SK-N-SH (cell line): ENCODE results near the gene NFX1. TPM values are rescaled to one million over a fixed set of nuclear protein-coding genes. Genes with fewer than 3 reads are reported as not detected.

Experiments
- CTCF ChIA-PET: fragments of 300-600, 350-600 bp; formaldehyde crosslinking; extraction: SDS; loops from one replicate; lab custom pipeline; 2021; lab: Yijun Ruan, JAX
- POLR2A ChIA-PET: fragments of 350-600 bp; sonication (Branson Sonifier 250); formaldehyde crosslinking; extraction: SDS; loops from one replicate; lab custom pipeline; 2020; ENCODE audit warnings: antibody characterized with exemption, inconsistent platforms; lab: Yijun Ruan, JAX
- DNase-seq: peaks from one replicate; pipeline ENCODE4 v3.0.0; 2012
- H2AFZ ChIP-seq: fragments of 200-600 bp; sonication (generic); 2 replicates; pipeline ENCODE4 v1.8.1; 2016; ENCODE audit warnings: antibody characterized with exemption, mild to moderate bottlenecking, low read depth
- H3F3A ChIP-seq: fragments of 200-600 bp; sonication (generic); replicated peaks from 2 replicates; pipeline ENCODE3; 2016; ENCODE audit warnings: antibody characterized with exemption, mild to moderate bottlenecking; ENCODE audit not compliant: insufficient read depth
- H3K27ac ChIP-seq, 2 experiments: fragments of 200-500 bp in 1 of 2; fragments of 200-600 bp in 1 of 2; sonication (Bioruptor generic) in 1 of 2; sonication (generic), shearing (Covaris generic) in 1 of 2; 2 replicates each; pipeline versions ENCODE4 v1.5.1 to v1.6.1; 2014 to 2016; ENCODE audit warnings: low read depth in 2 of 2, inconsistent platforms in 1 of 2, low read length in 1 of 2, mild to moderate bottlenecking in 1 of 2, mixed read lengths in 1 of 2
- H3K27me3 ChIP-seq: fragments of 200-600 bp; sonication (generic), shearing (Covaris generic); 2 replicates; pipeline ENCODE4 v1.6.1; 2016; ENCODE audit warnings: mixed run types; ENCODE audit not compliant: insufficient read depth
- H3K36me3 ChIP-seq, 2 experiments: fragments of 200-500 bp in 1 of 2; fragments of 200-600 bp in 1 of 2; sonication (Bioruptor generic) in 1 of 2; sonication (generic) in 1 of 2; replicated peaks in 1 of 2; 2 replicates each; pipeline versions ENCODE3 to v1.5.1; 2014 to 2016; ENCODE audit warnings: low read length in 1 of 2, mild to moderate bottlenecking in 1 of 2; ENCODE audit not compliant: insufficient read depth in 2 of 2, control insufficient read depth in 1 of 2
- H3K4me1 ChIP-seq, 2 experiments: fragments of 200-500 bp in 1 of 2; fragments of 200-600 bp in 1 of 2; sonication (Bioruptor generic) in 1 of 2; sonication (generic), shearing (Covaris generic) in 1 of 2; 2 replicates each; pipeline versions ENCODE4 v1.5.1 to v1.6.1; 2014 to 2016; ENCODE audit warnings: low read depth in 1 of 2, low read length in 1 of 2, mixed run types in 1 of 2; ENCODE audit not compliant: insufficient read depth in 2 of 2, control insufficient read depth in 1 of 2
- H3K4me2 ChIP-seq: fragments of 200-600 bp; sonication (generic), shearing (Covaris generic); 2 replicates; pipeline ENCODE4 v1.6.1; 2017; ENCODE audit warnings: mixed run types
- H3K4me3 ChIP-seq, 2 experiments: fragments of 200-500 bp in 1 of 2; fragments of 200-600 bp in 1 of 2; sonication (Bioruptor generic) in 1 of 2; sonication (generic), shearing (Covaris generic) in 1 of 2; 2 replicates each; pipeline versions ENCODE4 v1.5.1 to v1.8.1; 2014 to 2016; ENCODE audit warnings: low read depth in 2 of 2, inconsistent platforms in 1 of 2, low read length in 1 of 2, mild to moderate bottlenecking in 1 of 2, mixed read lengths in 1 of 2, moderate library complexity in 1 of 2
- H3K79me2 ChIP-seq: fragments of 200-600 bp; sonication (generic); 2 replicates; pipeline ENCODE4 v1.8.1; 2017; ENCODE audit warnings: mild to moderate bottlenecking; ENCODE audit not compliant: insufficient read depth
- H3K9ac ChIP-seq: fragments of 200-600 bp; sonication (generic); 2 replicates; pipeline ENCODE4 v1.6.1; 2017; ENCODE audit warnings: mixed run types
- H3K9me2 ChIP-seq: fragments of 200-600 bp; sonication (generic); 2 replicates; pipeline ENCODE4 v1.6.1; 2017; ENCODE audit warnings: mixed run types
- H3K9me3 ChIP-seq: fragments of 200-600 bp; sonication (generic); 2 replicates; pipeline ENCODE4 v1.6.1; 2017; ENCODE audit warnings: mixed run types, mild to moderate bottlenecking, moderate library complexity
- H4K20me1 ChIP-seq: fragments of 200-600 bp; sonication (generic); 2 replicates; pipeline ENCODE4 v1.6.1; 2017; ENCODE audit warnings: mild to moderate bottlenecking, mixed run types; ENCODE audit not compliant: insufficient read depth
- EP300 ChIP-seq, 2 experiments: IDR thresholded peaks; 2 replicates each; pipeline versions ENCODE4 v1.4.0 to v1.6.1; 2012; ENCODE audit warnings: borderline replicate concordance in 1 of 2, low read depth in 1 of 2, low read length in 1 of 2
- EZH2phosphoT487 ChIP-seq: fragments of 200-600 bp; sonication (generic); IDR thresholded peaks from 2 replicates; pipeline ENCODE4 v1.6.1; 2017; ENCODE audit warnings: low read depth, mixed run types, mild to moderate bottlenecking, antibody characterized with exemption, moderate library complexity, borderline replicate concordance
- FOSL2 ChIP-seq: IDR thresholded peaks from 2 replicates; pipeline ENCODE4 v1.4.0; 2012; ENCODE audit warnings: low read depth, mild to moderate bottlenecking, moderate library complexity, borderline replicate concordance
- FOXM1 ChIP-seq: IDR thresholded peaks from 2 replicates; pipeline ENCODE4 v1.4.0; 2012; ENCODE audit warnings: low read depth, mild to moderate bottlenecking
- GABPA ChIP-seq: IDR thresholded peaks from 2 replicates; pipeline ENCODE4 v1.4.0; 2012; ENCODE audit warnings: low read depth, mild to moderate bottlenecking
- GATA2 ChIP-seq: sonication (generic); formaldehyde crosslinking; IDR thresholded peaks from 2 replicates; pipeline ENCODE4 v1.5.0; 2020; ENCODE audit warnings: mild to moderate bottlenecking, missing genetic modification reagents
- JUND ChIP-seq: IDR thresholded peaks from 2 replicates; pipeline ENCODE4 v1.4.0; 2012
- NFIC ChIP-seq: IDR thresholded peaks from 2 replicates; pipeline ENCODE4 v1.4.0; 2012; ENCODE audit warnings: borderline replicate concordance
- POLR2AphosphoS5 ChIP-seq: IDR thresholded peaks from 2 replicates; pipeline ENCODE4 v1.6.1; 2012; ENCODE audit warnings: low read depth, low read length
- RFX5 ChIP-seq: IDR thresholded peaks from 2 replicates; pipeline ENCODE4 v1.6.1; 2012; ENCODE audit warnings: mild to moderate bottlenecking, improper control_type of control experiment, low read length
- RXRA ChIP-seq: IDR thresholded peaks from 2 replicates; pipeline ENCODE4 v1.4.0; 2012; ENCODE audit warnings: low read depth, mild to moderate bottlenecking, borderline replicate concordance
- SMC3 ChIP-seq: IDR thresholded peaks from 2 replicates; pipeline ENCODE4 v1.6.1; 2012; ENCODE audit warnings: low read depth, low read length, improper control_type of control experiment
- TAF1 ChIP-seq: IDR thresholded peaks from 2 replicates; pipeline ENCODE4 v1.6.1; 2012; ENCODE audit warnings: low read depth, mild to moderate bottlenecking, low read length, moderate library complexity, borderline replicate concordance
- TCF12 ChIP-seq: IDR thresholded peaks from 2 replicates; pipeline ENCODE4 v1.4.0; 2012
- WGBS: methylation state at CpG from one replicate; pipeline ENCODE4 v1.1.6; 2017; ENCODE audit warnings: low lambda C conversion rate; 5-methylcytosine and 5-hydroxymethylcytosine counted together
- polyA plus RNA-seq, 3 experiments: library from polyadenylated mRNA; depleted of rRNA; stranded (reverse); fragments of >200 nt; gene quantifications; 2 replicates each; pipeline ENCODE4 v1.2.3, GENCODE V29; 2012
- TF ChIP-seq, protein P1 (sequence below): IDR thresholded peaks from 2 replicates; pipeline ENCODE4 v1.4.0; 2012; ENCODE audit warnings: low read depth
- TF ChIP-seq, protein P2 (sequence below): IDR thresholded peaks from 2 replicates; pipeline ENCODE4 v1.4.0; 2012; ENCODE audit warnings: low read depth, borderline replicate concordance
- TF ChIP-seq, protein P3 (sequence below): IDR thresholded peaks from 2 replicates; pipeline ENCODE4 v1.6.1; 2012; ENCODE audit warnings: mild to moderate bottlenecking, low read depth, low read length, moderate library complexity
- TF ChIP-seq, protein P4 (sequence below): IDR thresholded peaks from 2 replicates; pipeline ENCODE4 v1.4.0; 2012; ENCODE audit warnings: low read depth, borderline replicate concordance

Gene NFX1
- polyA plus RNA-seq, 1 of the 3 experiments (the other 2 are of a cell fraction), result 19.6 TPM

GRCh38 chr9:33306037-33306436 lies 15.7 kb downstream of the NFX1 start (continued):
- TF ChIP-seq, protein P1, sequence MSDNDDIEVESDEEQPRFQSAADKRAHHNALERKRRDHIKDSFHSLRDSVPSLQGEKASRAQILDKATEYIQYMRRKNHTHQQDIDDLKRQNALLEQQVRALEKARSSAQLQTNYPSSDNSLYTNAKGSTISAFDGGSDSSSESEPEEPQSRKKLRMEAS, result no peak
- TF ChIP-seq TCF12 (no peak), EZH2phosphoT487 (no peak), GABPA (no peak)
- TF ChIP-seq, all 33 proteins: peak for 0

GRCh38 chr9:33307067-33307466 lies 16.8 kb downstream of the NFX1 start:
- CTCF ChIA-PET, result interaction anchor here (0.9 to 1.5 kb wide), 2 partner anchors 11 to 81 kb away, joined by 3 read pairs; no protein-coding TSS in a partner anchor
- Histone ChIP-seq H3K36me3 (peaks cover 82 to 91% of the 10 kb centered on the region in 2 experiments), H3K9me3 (no peaks in the 10 kb centered on the region), H3K4me2 (no peak overlapping the region), H2AFZ (no peak overlapping the region), H3F3A (no peaks in the 10 kb centered on the region), H3K27ac (no peak overlapping the region)
- no peak for DNase-seq
- TF ChIP-seq EP300 (IDR thresholded peaks at IDR 0.05; ENCODE audit: borderline replicate concordance in 1 of 2, low read depth in 1 of 2, low read length in 1 of 2) (no peak), POLR2AphosphoS5 (no peak), RXRA (no peak), GABPA (no peak), FOXM1 (no peak), TAF1 (no peak), JUND (no peak), EZH2phosphoT487 (no peak), NFIC (no peak), TCF12 (no peak), RFX5 (no peak), SMC3 (no peak), FOSL2 (no peak), GATA2 (CRISPR knock-in tag) (no peak)
- TF ChIP-seq, protein P2, sequence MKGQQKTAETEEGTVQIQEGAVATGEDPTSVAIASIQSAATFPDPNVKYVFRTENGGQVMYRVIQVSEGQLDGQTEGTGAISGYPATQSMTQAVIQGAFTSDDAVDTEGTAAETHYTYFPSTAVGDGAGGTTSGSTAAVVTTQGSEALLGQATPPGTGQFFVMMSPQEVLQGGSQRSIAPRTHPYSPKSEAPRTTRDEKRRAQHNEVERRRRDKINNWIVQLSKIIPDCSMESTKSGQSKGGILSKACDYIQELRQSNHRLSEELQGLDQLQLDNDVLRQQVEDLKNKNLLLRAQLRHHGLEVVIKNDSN, result no peak
- TF ChIP-seq, protein P3, sequence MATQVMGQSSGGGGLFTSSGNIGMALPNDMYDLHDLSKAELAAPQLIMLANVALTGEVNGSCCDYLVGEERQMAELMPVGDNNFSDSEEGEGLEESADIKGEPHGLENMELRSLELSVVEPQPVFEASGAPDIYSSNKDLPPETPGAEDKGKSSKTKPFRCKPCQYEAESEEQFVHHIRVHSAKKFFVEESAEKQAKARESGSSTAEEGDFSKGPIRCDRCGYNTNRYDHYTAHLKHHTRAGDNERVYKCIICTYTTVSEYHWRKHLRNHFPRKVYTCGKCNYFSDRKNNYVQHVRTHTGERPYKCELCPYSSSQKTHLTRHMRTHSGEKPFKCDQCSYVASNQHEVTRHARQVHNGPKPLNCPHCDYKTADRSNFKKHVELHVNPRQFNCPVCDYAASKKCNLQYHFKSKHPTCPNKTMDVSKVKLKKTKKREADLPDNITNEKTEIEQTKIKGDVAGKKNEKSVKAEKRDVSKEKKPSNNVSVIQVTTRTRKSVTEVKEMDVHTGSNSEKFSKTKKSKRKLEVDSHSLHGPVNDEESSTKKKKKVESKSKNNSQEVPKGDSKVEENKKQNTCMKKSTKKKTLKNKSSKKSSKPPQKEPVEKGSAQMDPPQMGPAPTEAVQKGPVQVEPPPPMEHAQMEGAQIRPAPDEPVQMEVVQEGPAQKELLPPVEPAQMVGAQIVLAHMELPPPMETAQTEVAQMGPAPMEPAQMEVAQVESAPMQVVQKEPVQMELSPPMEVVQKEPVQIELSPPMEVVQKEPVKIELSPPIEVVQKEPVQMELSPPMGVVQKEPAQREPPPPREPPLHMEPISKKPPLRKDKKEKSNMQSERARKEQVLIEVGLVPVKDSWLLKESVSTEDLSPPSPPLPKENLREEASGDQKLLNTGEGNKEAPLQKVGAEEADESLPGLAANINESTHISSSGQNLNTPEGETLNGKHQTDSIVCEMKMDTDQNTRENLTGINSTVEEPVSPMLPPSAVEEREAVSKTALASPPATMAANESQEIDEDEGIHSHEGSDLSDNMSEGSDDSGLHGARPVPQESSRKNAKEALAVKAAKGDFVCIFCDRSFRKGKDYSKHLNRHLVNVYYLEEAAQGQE, result no peak
- TF ChIP-seq, protein P4, sequence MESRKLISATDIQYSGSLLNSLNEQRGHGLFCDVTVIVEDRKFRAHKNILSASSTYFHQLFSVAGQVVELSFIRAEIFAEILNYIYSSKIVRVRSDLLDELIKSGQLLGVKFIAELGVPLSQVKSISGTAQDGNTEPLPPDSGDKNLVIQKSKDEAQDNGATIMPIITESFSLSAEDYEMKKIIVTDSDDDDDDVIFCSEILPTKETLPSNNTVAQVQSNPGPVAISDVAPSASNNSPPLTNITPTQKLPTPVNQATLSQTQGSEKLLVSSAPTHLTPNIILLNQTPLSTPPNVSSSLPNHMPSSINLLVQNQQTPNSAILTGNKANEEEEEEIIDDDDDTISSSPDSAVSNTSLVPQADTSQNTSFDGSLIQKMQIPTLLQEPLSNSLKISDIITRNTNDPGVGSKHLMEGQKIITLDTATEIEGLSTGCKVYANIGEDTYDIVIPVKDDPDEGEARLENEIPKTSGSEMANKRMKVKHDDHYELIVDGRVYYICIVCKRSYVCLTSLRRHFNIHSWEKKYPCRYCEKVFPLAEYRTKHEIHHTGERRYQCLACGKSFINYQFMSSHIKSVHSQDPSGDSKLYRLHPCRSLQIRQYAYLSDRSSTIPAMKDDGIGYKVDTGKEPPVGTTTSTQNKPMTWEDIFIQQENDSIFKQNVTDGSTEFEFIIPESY, result no peak
- TF ChIP-seq, all 33 proteins: peak for 0
- Histone ChIP-seq H3K4me3 (no peak overlapping the region), H3K9ac (no peak overlapping the region), H3K27me3 (no peaks in the 10 kb centered on the region), H4K20me1 (no peaks in the 10 kb centered on the region), H3K4me1 (no peaks in the 10 kb centered on the region), H3K9me2 (no peaks in the 10 kb centered on the region), H3K79me2 (peaks cover 19% of the 10 kb centered on the region)
- POLR2A ChIA-PET, result no interaction called here
- 71% methylated on average over 1 of the region's 1 CpG for WGBS
